ENCODE measurements around the gene OOSP4A.

Gene OOSP4A

GRCh38 chr11:59960502-59961381, 3.1 kb upstream of the OOSP4A start:
- ChIA-PET POLR2A (no interaction called here), CTCF (interaction anchor here (1.3 kb wide), 1 partner anchor 156 kb away, joined by 3 read pairs; no protein-coding TSS in a partner anchor)
- no peaks in the 10 kb centered on the region for H3K27me3 ChIP-seq (replicated peaks in 2 of 5; ENCODE audit: control insufficient read depth in 4 of 5, insufficient read depth in 5 of 5, low read length in 4 of 5)
- H3K9me3 ChIP-seq (ENCODE audit: control extremely low read depth in 1 of 5, control insufficient read depth in 4 of 5, insufficient read depth in 2 of 5, low read depth in 1 of 5, low read length in 4 of 5): no peaks in the 10 kb centered on the region
- peak overlapping the region in 1 of 2 experiments; percentile 71 for H3K27ac ChIP-seq (ENCODE audit: insufficient read depth in 1 of 2, low read depth in 1 of 2, low read length in 2 of 2, poor library complexity in 1 of 2, severe bottlenecking in 2 of 2)
- no peak overlapping the region for H3K4me3 ChIP-seq (ENCODE audit: control insufficient read depth in 1 of 7, extremely low read depth in 1 of 7, insufficient read depth in 4 of 7, low read depth in 2 of 7, low read length in 6 of 7)
- 75% methylated on average over 2 of the region's 9 CpGs for WGBS (ENCODE audit: insufficient coverage)
- peak; percentile 83 to 96 (median 90) for DNase-seq
- H3K36me3 ChIP-seq (ENCODE audit: control insufficient read depth in 4 of 4, insufficient read depth in 4 of 4, low read length in 3 of 4): no peaks in the 10 kb centered on the region
- H3K4me1 ChIP-seq (ENCODE audit: control extremely low read depth in 1 of 4, control insufficient read depth in 4 of 4, insufficient read depth in 4 of 4, low read length in 3 of 4): peaks cover 0 to 20% (median 3%) of the 10 kb centered on the region in 4 experiments

GRCh38 chr11:59962107-59962482, 1.7 kb upstream of the OOSP4A start:
- H3K9me3 ChIP-seq (ENCODE audit: control extremely low read depth in 1 of 5, control insufficient read depth in 4 of 5, insufficient read depth in 2 of 5, low read depth in 1 of 5, low read length in 4 of 5): no peaks in the 10 kb centered on the region
- no peaks in the 10 kb centered on the region for H3K27me3 ChIP-seq (replicated peaks in 2 of 5; ENCODE audit: control insufficient read depth in 4 of 5, insufficient read depth in 5 of 5, low read length in 4 of 5)
- POLR2A ChIA-PET: no interaction called here
- CTCF ChIA-PET: interaction anchor here (1.4 kb wide), 1 partner anchor 43 kb away, joined by 3 read pairs; no protein-coding TSS in a partner anchor
- H3K36me3 ChIP-seq (ENCODE audit: control insufficient read depth in 4 of 4, insufficient read depth in 4 of 4, low read length in 3 of 4): no peaks in the 10 kb centered on the region
- DNase-seq: no peak
- H3K4me3 ChIP-seq (ENCODE audit: control insufficient read depth in 1 of 7, extremely low read depth in 1 of 7, insufficient read depth in 4 of 7, low read depth in 2 of 7, low read length in 6 of 7): no peak overlapping the region
- peaks cover 0 to 20% (median 3%) of the 10 kb centered on the region in 4 experiments for H3K4me1 ChIP-seq (ENCODE audit: control extremely low read depth in 1 of 4, control insufficient read depth in 4 of 4, insufficient read depth in 4 of 4, low read length in 3 of 4)
- WGBS (ENCODE audit: insufficient coverage): 83% methylated on average over 1 of the region's 2 CpGs
- peak overlapping the region in 1 of 2 experiments; percentile 43 for H3K27ac ChIP-seq (ENCODE audit: insufficient read depth in 1 of 2, low read depth in 1 of 2, low read length in 2 of 2, poor library complexity in 1 of 2, severe bottlenecking in 2 of 2)

- Histone ChIP-seq H3K36me3 (ENCODE audit: control insufficient read depth in 4 of 4, insufficient read depth in 4 of 4, low read length in 3 of 4) (no peaks in the 10 kb centered on the region), H3K27me3 (replicated peaks in 2 of 5; ENCODE audit: control insufficient read depth in 4 of 5, insufficient read depth in 5 of 5, low read length in 4 of 5) (no peaks in the 10 kb centered on the region), H3K27ac (ENCODE audit: insufficient read depth in 1 of 2, low read depth in 1 of 2, low read length in 2 of 2, poor library complexity in 1 of 2, severe bottlenecking in 2 of 2) (no peak overlapping the region), H3K9me3 (ENCODE audit: control extremely low read depth in 1 of 5, control insufficient read depth in 4 of 5, insufficient read depth in 2 of 5, low read depth in 1 of 5, low read length in 4 of 5) (peaks cover 0 to 2% (median 0%) of the 10 kb centered on the region in 5 experiments), H3K4me3 (ENCODE audit: control insufficient read depth in 1 of 7, extremely low read depth in 1 of 7, insufficient read depth in 4 of 7, low read depth in 2 of 7, low read length in 6 of 7) (no peak overlapping the region), H3K4me1 (ENCODE audit: control extremely low read depth in 1 of 4, control insufficient read depth in 4 of 4, insufficient read depth in 4 of 4, low read length in 3 of 4) (peaks cover 0 to 12% (median 3%) of the 10 kb centered on the region in 4 experiments)
- 96% methylated on average over 4 of the region's 7 CpGs for WGBS (ENCODE audit: insufficient coverage)
- DNase-seq: no peak
- ChIA-PET CTCF (no interaction called here), POLR2A (interaction anchor here (0.6 kb wide), 1 partner anchor 89 kb away, joined by 4 read pairs; no protein-coding TSS in a partner anchor)
These were observed 1.6 kb downstream of the OOSP4A start for GRCh38 chr11:59965424-59965823.

GRCh38 chr11:59966201-59966600, 2.4 kb downstream of the OOSP4A start:
- no peak for DNase-seq
- no CpG with 5 or more reads among the region's 3 CpGs for WGBS (ENCODE audit: insufficient coverage)
- H3K27me3 ChIP-seq (replicated peaks in 2 of 5; ENCODE audit: control insufficient read depth in 4 of 5, insufficient read depth in 5 of 5, low read length in 4 of 5): no peaks in the 10 kb centered on the region
- ChIA-PET CTCF (no interaction called here), POLR2A (no interaction called here)
- H3K36me3 ChIP-seq (ENCODE audit: control insufficient read depth in 4 of 4, insufficient read depth in 4 of 4, low read length in 3 of 4): no peaks in the 10 kb centered on the region
- no peak overlapping the region for H3K27ac ChIP-seq (ENCODE audit: insufficient read depth in 1 of 2, low read depth in 1 of 2, low read length in 2 of 2, poor library complexity in 1 of 2, severe bottlenecking in 2 of 2)
- peaks cover 0 to 2% (median 0%) of the 10 kb centered on the region in 5 experiments for H3K9me3 ChIP-seq (ENCODE audit: control extremely low read depth in 1 of 5, control insufficient read depth in 4 of 5, insufficient read depth in 2 of 5, low read depth in 1 of 5, low read length in 4 of 5)
- H3K4me3 ChIP-seq (ENCODE audit: control insufficient read depth in 1 of 7, extremely low read depth in 1 of 7, insufficient read depth in 4 of 7, low read depth in 2 of 7, low read length in 6 of 7): no peak overlapping the region
- H3K4me1 ChIP-seq (ENCODE audit: control extremely low read depth in 1 of 4, control insufficient read depth in 4 of 4, insufficient read depth in 4 of 4, low read length in 3 of 4): peaks cover 0 to 9% (median 2%) of the 10 kb centered on the region in 4 experiments

- Histone ChIP-seq H3K27ac (ENCODE audit: insufficient read depth in 1 of 2, low read depth in 1 of 2, low read length in 2 of 2, poor library complexity in 1 of 2, severe bottlenecking in 2 of 2) (peak overlapping the region in 1 of 2 experiments; percentile 16), H3K4me3 (ENCODE audit: control insufficient read depth in 1 of 7, extremely low read depth in 1 of 7, insufficient read depth in 4 of 7, low read depth in 2 of 7, low read length in 6 of 7) (no peak overlapping the region), H3K27me3 (replicated peaks in 2 of 5; ENCODE audit: control insufficient read depth in 4 of 5, insufficient read depth in 5 of 5, low read length in 4 of 5) (no peaks in the 10 kb centered on the region), H3K9me3 (ENCODE audit: control extremely low read depth in 1 of 5, control insufficient read depth in 4 of 5, insufficient read depth in 2 of 5, low read depth in 1 of 5, low read length in 4 of 5) (peaks cover 0 to 2% (median 0%) of the 10 kb centered on the region in 5 experiments), H3K36me3 (ENCODE audit: control insufficient read depth in 4 of 4, insufficient read depth in 4 of 4, low read length in 3 of 4) (no peaks in the 10 kb centered on the region), H3K4me1 (ENCODE audit: control extremely low read depth in 1 of 4, control insufficient read depth in 4 of 4, insufficient read depth in 4 of 4, low read length in 3 of 4) (peaks cover 0 to 9% (median 2%) of the 10 kb centered on the region in 4 experiments)
- POLR2A ChIA-PET: no interaction called here
- DNase-seq: peak; percentile 16 to 49 (median 25)
- CTCF ChIA-PET: interaction anchor here (1.3 kb wide), 1 partner anchor 13 kb away, joined by 3 read pairs; no protein-coding TSS in a partner anchor
- WGBS (ENCODE audit: insufficient coverage): no CpG with 5 or more reads among the region's 3 CpGs
These were observed 4.0 kb downstream of the OOSP4A start for GRCh38 chr11:59967677-59968394.

- 100% methylated on average over 1 of the region's 1 CpG for WGBS (ENCODE audit: insufficient coverage)
- peaks cover 0 to 7% (median 2%) of the 10 kb centered on the region in 4 experiments for H3K4me1 ChIP-seq (ENCODE audit: control extremely low read depth in 1 of 4, control insufficient read depth in 4 of 4, insufficient read depth in 4 of 4, low read length in 3 of 4)
- H3K4me3 ChIP-seq (ENCODE audit: control insufficient read depth in 1 of 7, extremely low read depth in 1 of 7, insufficient read depth in 4 of 7, low read depth in 2 of 7, low read length in 6 of 7): no peak overlapping the region
- no peaks in the 10 kb centered on the region for H3K36me3 ChIP-seq (ENCODE audit: control insufficient read depth in 4 of 4, insufficient read depth in 4 of 4, low read length in 3 of 4)
- POLR2A ChIA-PET: no interaction called here
- H3K27me3 ChIP-seq (replicated peaks in 2 of 5; ENCODE audit: control insufficient read depth in 4 of 5, insufficient read depth in 5 of 5, low read length in 4 of 5): no peaks in the 10 kb centered on the region
- DNase-seq: no peak
- H3K9me3 ChIP-seq (ENCODE audit: control extremely low read depth in 1 of 5, control insufficient read depth in 4 of 5, insufficient read depth in 2 of 5, low read depth in 1 of 5, low read length in 4 of 5): peaks cover 0 to 2% (median 0%) of the 10 kb centered on the region in 5 experiments
- CTCF ChIA-PET: interaction anchor here (1.3 kb wide), 1 partner anchor 12 kb away, joined by 3 read pairs; no protein-coding TSS in a partner anchor
- H3K27ac ChIP-seq (ENCODE audit: insufficient read depth in 1 of 2, low read depth in 1 of 2, low read length in 2 of 2, poor library complexity in 1 of 2, severe bottlenecking in 2 of 2): peak overlapping the region in 1 of 2 experiments; percentile 16
These were observed 4.6 kb downstream of the OOSP4A start for GRCh38 chr11:59968395-59968783.

All from common myeloid progenitor, CD34-positive (primary cell).